CD4-positive, alpha-beta memory T cell (primary cell): ENCODE measurements around the gene FAT4. TPM values are rescaled to one million over a fixed set of nuclear protein-coding genes. Genes with fewer than 3 reads are reported as not detected.

ENCODE experiments used
- CTCF ChIA-PET: fragments of 350-600 bp; sonication (Branson Sonifier 250); formaldehyde crosslinking; loops from one replicate; lab custom pipeline; 2021; ENCODE audit warnings: inconsistent platforms; ENCODE audit not compliant: partially characterized antibody; lab: Charles Lee
- POLR2A ChIA-PET: fragments of 350-600 bp; sonication (Branson Sonifier 250); formaldehyde crosslinking; loops from one replicate; lab custom pipeline; 2021; ENCODE audit not compliant: partially characterized antibody; lab: Charles Lee
- DNase-seq, 5 donors: peaks; one replicate each; pipeline versions ENCODE4 v3.0.0 to v3.0.0-alpha.2; 2020 to 2022; ENCODE audit warnings: mixed read lengths in 1 of 5
- H3K27ac ChIP-seq: one replicate; pipeline ENCODE4 v1.7.0; 2013; ENCODE audit warnings: low read depth, low read length
- H3K27me3 ChIP-seq: 2 replicates; pipeline ENCODE4 v1.7.0; 2013; ENCODE audit warnings: mild to moderate bottlenecking, low read length, moderate library complexity; ENCODE audit not compliant: insufficient read depth
- H3K36me3 ChIP-seq: 2 replicates; pipeline ENCODE4 v1.7.0; 2013; ENCODE audit warnings: mild to moderate bottlenecking, low read length, moderate library complexity; ENCODE audit not compliant: insufficient read depth
- H3K4me1 ChIP-seq: 2 replicates; pipeline ENCODE4 v1.7.0; 2013; ENCODE audit warnings: mild to moderate bottlenecking, low read length, moderate library complexity; ENCODE audit not compliant: insufficient read depth
- H3K4me3 ChIP-seq, 2 donors: one replicate each; pipeline ENCODE4 v1.7.0; 2013; ENCODE audit warnings: low read length in 2 of 2, mild to moderate bottlenecking in 1 of 2
- H3K9me3 ChIP-seq, 2 donors: one replicate each; pipeline ENCODE4 v1.7.0; 2013; ENCODE audit warnings: low read length in 2 of 2, control low read depth in 1 of 2; ENCODE audit not compliant: control insufficient read depth in 1 of 2
- H3K27ac Mint-ChIP-seq, 7 donors: one replicate each; pipeline ENCODE4 v1.8.0; 2020 to 2021; ENCODE audit warnings: mixed read lengths in 7 of 7, mild to moderate bottlenecking in 6 of 7, inconsistent platforms in 3 of 7, moderate library complexity in 3 of 7
- H3K27me3 Mint-ChIP-seq, 2 donors: one replicate each; pipeline ENCODE4 v1.8.0; 2020 to 2021; ENCODE audit warnings: mixed read lengths in 2 of 2
- H3K36me3 Mint-ChIP-seq, 2 donors: one replicate each; pipeline ENCODE4 v1.8.0; 2020 to 2021; ENCODE audit warnings: mixed read lengths in 2 of 2, inconsistent platforms in 1 of 2, mild to moderate bottlenecking in 1 of 2
- H3K4me1 Mint-ChIP-seq, 4 donors: one replicate each; pipeline ENCODE4 v1.8.0; 2020 to 2021; ENCODE audit warnings: mixed read lengths in 4 of 4, mild to moderate bottlenecking in 1 of 4
- H3K4me3 Mint-ChIP-seq, 8 donors: one replicate each; pipeline ENCODE4 v1.8.0; 2020 to 2021; ENCODE audit warnings: mixed read lengths in 8 of 8, mild to moderate bottlenecking in 7 of 8, moderate library complexity in 6 of 8, inconsistent platforms in 3 of 8
- H3K9me3 Mint-ChIP-seq, 8 donors: one replicate each; pipeline ENCODE4 v1.8.0; 2020 to 2021; ENCODE audit warnings: mixed read lengths in 8 of 8, mild to moderate bottlenecking in 5 of 8, inconsistent platforms in 3 of 8, moderate library complexity in 1 of 8
- intact Hi-C: fragments of 100-400 bp; cut with micrococcal nuclease; formaldehyde crosslinking; loops from one replicate; pipeline ENCODE4 v1.15.1; 2023
- polyA plus RNA-seq, 2 donors: library from polyadenylated mRNA; unstranded; fragments of 300-500 nt; fragmentation: Illumina TruSeq; gene quantifications; one replicate each; pipeline ENCODE4 v1.2.3, GENCODE V29; 2021
- total RNA-seq, 2 experiments: library from RNA; stranded (reverse); gene quantifications; one replicate each; pipeline ENCODE4 v1.2.3, GENCODE V29; 2021

Gene FAT4
- total and polyA plus RNA-seq, 4 experiments from 2014 or later = not detected

DNA sequence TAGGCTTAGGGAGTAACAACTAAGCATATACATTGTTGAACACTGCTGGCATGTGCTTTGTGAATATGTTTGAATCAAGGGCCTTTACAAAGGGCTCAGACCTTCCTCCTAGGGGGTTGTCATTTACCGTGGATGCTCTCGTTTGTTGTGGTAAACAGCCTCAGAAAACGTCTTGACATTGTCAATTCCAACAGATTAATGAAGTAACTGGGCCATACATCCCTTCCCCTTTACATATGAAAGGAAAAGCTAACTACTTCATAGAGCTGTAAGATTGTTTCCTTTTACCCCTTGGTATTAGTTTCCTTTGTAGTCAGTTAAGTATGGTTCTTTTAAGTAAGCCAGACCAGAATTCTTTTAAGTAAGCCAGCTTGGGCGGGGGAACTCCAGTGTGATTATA lies 42.9 kb downstream of the FAT4 start:
- Mint-ChIP-seq H3K4me3 (no peak overlapping the region), H3K27ac (no peak overlapping the region), H3K36me3 (no peaks in the 10 kb centered on the region), H3K9me3 (peaks cover 0 to 6% (median 1%) of the 10 kb centered on the region in 8 donors), H3K4me1 (no peaks in the 10 kb centered on the region), H3K27me3 (no peaks in the 10 kb centered on the region)
- Histone ChIP-seq H3K4me3 (no peak overlapping the region), H3K27me3 (no peaks in the 10 kb centered on the region), H3K27ac (no peak overlapping the region), H3K4me1 (no peaks in the 10 kb centered on the region), H3K36me3 (no peaks in the 10 kb centered on the region), H3K9me3 (no peaks in the 10 kb centered on the region)
- intact Hi-C loops = no loop called here
- DNase-seq = no peak
- ChIA-PET CTCF (no interaction called here), POLR2A (no interaction called here)

DNA sequence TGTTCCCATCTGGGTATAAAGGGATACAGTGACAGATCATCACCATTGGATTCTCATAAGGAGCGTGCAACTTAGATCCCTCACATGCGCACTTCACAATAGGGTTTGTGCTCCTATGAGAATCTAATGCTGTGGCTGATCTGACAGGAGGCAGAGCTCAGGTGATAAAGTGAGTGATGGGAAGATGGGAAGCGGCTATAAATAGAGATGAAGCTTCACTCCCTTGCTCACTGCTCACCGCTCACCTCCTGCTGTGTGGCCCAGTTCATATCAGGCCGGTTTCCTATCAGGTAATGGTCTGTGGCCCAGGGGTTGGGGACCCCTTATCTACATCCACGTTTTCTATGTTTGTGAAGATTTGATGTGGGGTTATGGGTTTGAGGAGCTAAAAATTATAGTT lies 43.7 kb downstream of the FAT4 start:
- no peak overlapping the region for H3K4me3 ChIP-seq
- no peak overlapping the region for H3K27ac ChIP-seq
- Mint-ChIP-seq H3K4me1 (no peaks in the 10 kb centered on the region), H3K27ac (no peak overlapping the region), H3K9me3 (peaks cover 0 to 6% (median 1%) of the 10 kb centered on the region in 8 donors), H3K36me3 (no peaks in the 10 kb centered on the region), H3K4me3 (no peak overlapping the region), H3K27me3 (no peaks in the 10 kb centered on the region)
- H3K27me3 ChIP-seq = no peaks in the 10 kb centered on the region
- ChIA-PET POLR2A (no interaction called here), CTCF (no interaction called here)
- no peak for DNase-seq
- H3K36me3 ChIP-seq = no peaks in the 10 kb centered on the region
- intact Hi-C loops = no loop called here
- H3K4me1 ChIP-seq = no peaks in the 10 kb centered on the region
- H3K9me3 ChIP-seq = no peaks in the 10 kb centered on the region

DNA sequence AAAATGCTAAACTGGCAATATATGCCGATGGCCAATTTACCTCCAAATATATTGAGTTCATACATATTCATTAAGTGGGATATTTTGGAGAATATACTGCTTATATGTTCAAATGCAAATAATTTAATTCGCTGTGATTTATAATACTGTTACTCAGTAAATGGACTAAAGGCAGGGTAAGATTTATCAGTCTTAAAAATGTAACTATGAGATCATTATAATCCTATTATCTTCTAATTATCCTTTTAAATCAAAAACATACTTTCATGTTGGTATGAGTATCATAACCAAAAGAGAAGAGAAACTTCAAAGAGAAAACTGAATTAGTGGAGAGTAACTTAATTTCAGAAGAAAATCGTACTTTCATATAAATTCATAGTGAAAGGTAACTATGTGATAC lies 44.6 kb downstream of the FAT4 start:
- Histone ChIP-seq H3K4me1 (no peaks in the 10 kb centered on the region), H3K36me3 (no peaks in the 10 kb centered on the region), H3K27me3 (no peaks in the 10 kb centered on the region), H3K9me3 (no peaks in the 10 kb centered on the region), H3K4me3 (no peak overlapping the region), H3K27ac (no peak overlapping the region)
- CTCF ChIA-PET = no interaction called here
- Mint-ChIP-seq H3K36me3 (no peaks in the 10 kb centered on the region), H3K4me3 (no peak overlapping the region), H3K9me3 (peaks cover 0 to 6% (median 3%) of the 10 kb centered on the region in 8 donors), H3K4me1 (no peaks in the 10 kb centered on the region), H3K27ac (no peak overlapping the region), H3K27me3 (no peaks in the 10 kb centered on the region)
- intact Hi-C loops = no loop called here
- no peak for DNase-seq
- POLR2A ChIA-PET = no interaction called here

DNA sequence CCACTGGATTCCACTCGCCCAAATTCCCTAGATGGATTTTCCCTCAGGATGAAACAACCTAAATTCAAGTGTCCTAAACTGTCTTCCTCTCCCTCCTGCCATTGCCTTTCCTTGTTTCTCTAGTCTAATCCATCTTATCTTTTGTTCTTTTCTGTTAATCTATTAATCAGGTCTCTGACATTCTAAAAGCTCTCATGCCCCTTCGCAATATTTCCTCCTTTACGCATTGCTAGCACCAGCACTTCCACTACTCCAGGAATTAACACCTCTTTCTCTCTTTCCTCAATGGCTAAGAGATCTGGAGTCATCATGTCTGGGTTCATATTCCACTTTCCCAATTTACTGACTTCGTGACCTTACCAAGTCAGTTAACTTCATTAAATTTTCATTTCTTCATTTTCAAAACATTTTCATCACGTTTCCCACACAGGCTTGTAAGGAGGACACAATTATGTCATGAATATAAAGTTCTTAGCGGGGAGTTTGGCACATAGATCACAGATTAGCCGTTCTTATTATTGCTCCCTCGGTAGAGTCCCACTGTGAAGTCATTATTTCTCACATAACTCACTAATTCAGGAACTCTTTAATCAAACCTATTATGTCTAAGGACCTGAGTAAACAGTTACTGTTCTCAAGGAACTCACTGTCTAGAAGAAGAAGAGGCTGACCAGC lies 45.3 kb downstream of the FAT4 start:
- ChIA-PET CTCF (no interaction called here), POLR2A (no interaction called here)
- H3K4me1 ChIP-seq = no peaks in the 10 kb centered on the region
- Mint-ChIP-seq H3K27me3 (no peaks in the 10 kb centered on the region), H3K4me3 (no peak overlapping the region), H3K27ac (no peak overlapping the region), H3K36me3 (no peaks in the 10 kb centered on the region), H3K4me1 (no peaks in the 10 kb centered on the region), H3K9me3 (peaks cover 0 to 6% (median 3%) of the 10 kb centered on the region in 8 donors)
- intact Hi-C loops = no loop called here
- DNase-seq = no peak
- H3K9me3 ChIP-seq = no peaks in the 10 kb centered on the region
- H3K4me3 ChIP-seq = no peak overlapping the region
- no peak overlapping the region for H3K27ac ChIP-seq
- no peaks in the 10 kb centered on the region for H3K36me3 ChIP-seq
- H3K27me3 ChIP-seq = no peaks in the 10 kb centered on the region

DNA sequence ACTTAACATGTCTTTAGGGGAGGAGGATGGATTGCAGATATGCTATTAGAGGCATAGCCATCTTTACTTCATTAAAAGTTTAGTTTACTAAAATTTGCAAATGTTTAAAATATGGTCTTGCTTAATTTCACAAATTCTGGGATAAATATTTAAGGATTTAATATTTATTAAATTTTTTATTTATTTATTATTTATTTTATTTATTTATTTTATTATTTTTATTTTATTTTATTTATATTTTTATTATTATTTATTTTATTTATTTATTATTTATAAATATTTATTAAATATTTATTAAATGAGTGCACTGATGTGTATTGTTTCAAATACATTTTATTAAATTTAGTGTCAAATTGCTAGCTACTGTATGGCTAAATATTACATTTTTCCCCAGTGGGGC lies 46.0 kb downstream of the FAT4 start:
- no peaks in the 10 kb centered on the region for H3K36me3 ChIP-seq
- H3K27ac ChIP-seq = no peak overlapping the region
- H3K36me3 Mint-ChIP-seq = no peaks in the 10 kb centered on the region
- H3K27ac Mint-ChIP-seq = no peak overlapping the region
- no peak overlapping the region for H3K4me3 Mint-ChIP-seq
- H3K27me3 ChIP-seq = no peaks in the 10 kb centered on the region
- H3K4me3 ChIP-seq = no peak overlapping the region
- intact Hi-C loops = no loop called here
- H3K4me1 ChIP-seq = no peaks in the 10 kb centered on the region
- no peak for DNase-seq
- ChIA-PET CTCF (no interaction called here), POLR2A (no interaction called here)
- peaks cover 0 to 6% (median 4%) of the 10 kb centered on the region in 8 donors for H3K9me3 Mint-ChIP-seq
- H3K4me1 Mint-ChIP-seq = no peaks in the 10 kb centered on the region
- H3K9me3 ChIP-seq = no peaks in the 10 kb centered on the region
- no peaks in the 10 kb centered on the region for H3K27me3 Mint-ChIP-seq
